ENCODE results near the gene UST. TPM values are rescaled to one million over a fixed set of nuclear protein-coding genes. Genes with fewer than 3 reads are reported as not detected.
"Not testable (repeated sequence)": the region's sequence is repeated elsewhere in the genome, so short reads cannot be mapped to it uniquely, and the experiment has no call there.

The UST gene
- total RNA-seq, 1 donor from 2014 or later, result 3.0 TPM

- ATAC-seq, result no peak
Measured at GRCh38 chr6:148954461-148954860, 207.6 kb downstream of the UST start.

- no peak for ATAC-seq
Measured at GRCh38 chr6:148954934-148955333, 208.1 kb downstream of the UST start.

- peak; percentile 38 for ATAC-seq
Measured at GRCh38 chr6:148955441-148955840, 208.6 kb downstream of the UST start.

- ATAC-seq, result not testable (repeated sequence)
Measured at GRCh38 chr6:148956163-148956562, 209.3 kb downstream of the UST start.

- ATAC-seq, result no peak
Measured at GRCh38 chr6:148957752-148958151, 210.9 kb downstream of the UST start.

- no peak for ATAC-seq
Measured at GRCh38 chr6:148959008-148959407, 212.2 kb downstream of the UST start.

GRCh38 chr6:148959501-148959900 is 212.7 kb downstream of the UST start:
- ATAC-seq, result no peak

- no peak for ATAC-seq
Measured at GRCh38 chr6:148962854-148963515, 216.2 kb downstream of the UST start.

- no peak for ATAC-seq
Measured at GRCh38 chr6:148963738-148964137, 216.9 kb downstream of the UST start.

GRCh38 chr6:148964467-148964866 is 217.6 kb downstream of the UST start:
- no peak for ATAC-seq

- no peak for ATAC-seq
Measured at GRCh38 chr6:148965287-148965686, 218.5 kb downstream of the UST start.

- ATAC-seq, result no peak
Measured at GRCh38 chr6:148967011-148967520, 220.2 kb downstream of the UST start.

GRCh38 chr6:148967541-148967956 is 220.7 kb downstream of the UST start:
- no peak for ATAC-seq

- ATAC-seq, result no peak
Measured at GRCh38 chr6:148968771-148969602, 222.2 kb downstream of the UST start.

- ATAC-seq, result no peak
Measured at GRCh38 chr6:148969603-148970061, 222.8 kb downstream of the UST start.

- no peak for ATAC-seq
Measured at GRCh38 chr6:148971031-148971927, 224.4 kb downstream of the UST start.

GRCh38 chr6:148972481-148972880 is 225.7 kb downstream of the UST start:
- ATAC-seq, result peak; percentile 98

GRCh38 chr6:148973538-148974208 is 226.8 kb downstream of the UST start:
- ATAC-seq, result no peak

- ATAC-seq, result no peak
Measured at GRCh38 chr6:148974351-148974750, 227.5 kb downstream of the UST start.

- ATAC-seq, result not testable (repeated sequence)
Measured at GRCh38 chr6:148978298-148978697, 231.5 kb downstream of the UST start.

- no peak for ATAC-seq
Measured at GRCh38 chr6:148979014-148979901, 232.4 kb downstream of the UST start.
